ENCODE data around the gene CTNNA2. TPM values are rescaled to one million over a fixed set of nuclear protein-coding genes. Genes with fewer than 3 reads are reported as not detected.

The CTNNA2 gene
- total and polyA plus RNA-seq, 7 donors = 0.03 to 0.36 (median 0.17) TPM; not detected in 4

DNA sequence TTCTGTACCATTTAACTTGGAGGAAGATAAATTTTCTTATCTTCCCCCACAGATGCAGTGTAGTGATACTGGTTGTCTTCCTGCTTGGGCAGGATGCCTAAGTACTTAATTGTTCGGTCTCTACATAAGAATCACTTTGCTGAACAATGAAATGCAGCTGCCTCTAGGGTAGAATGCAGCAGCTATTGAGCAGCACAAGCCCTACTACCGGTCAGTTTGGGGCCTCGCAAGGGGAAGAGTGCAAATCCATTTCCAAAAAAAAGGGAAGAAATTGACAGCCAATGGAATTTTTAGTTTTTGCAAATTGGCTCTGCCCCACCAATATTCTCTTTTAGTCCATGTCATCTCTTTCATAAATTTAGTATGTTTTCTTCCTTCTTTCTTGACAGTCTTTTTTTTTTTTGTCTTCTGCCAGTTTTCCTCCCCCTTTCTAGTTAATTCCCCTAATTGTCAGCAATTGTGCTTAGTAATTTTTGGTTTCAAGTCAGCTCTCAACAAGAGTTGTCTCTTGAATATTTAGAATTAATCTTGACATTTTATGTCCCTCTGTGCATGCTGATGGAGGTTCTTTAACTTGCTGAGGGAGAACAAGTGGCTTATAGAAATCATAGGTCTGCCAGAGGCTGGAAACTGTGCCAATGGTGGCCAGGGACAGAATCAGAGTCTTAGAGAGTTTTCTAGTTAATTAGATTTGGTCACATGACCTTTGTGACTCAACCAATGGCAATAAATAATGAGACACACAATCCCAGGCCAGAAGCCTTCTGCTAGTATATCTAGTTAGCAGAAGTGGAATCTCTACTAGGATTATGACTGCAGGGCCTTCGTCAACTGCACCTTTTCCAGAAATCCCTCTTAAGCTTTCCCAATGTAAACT lies 270.0 kb downstream of the CTNNA2 start:
- no peaks in the 10 kb centered on the region for H3K36me3 ChIP-seq (ENCODE audit: insufficient read depth in 1 of 2, low read depth in 1 of 2)
- H3K27ac ChIP-seq = no peak overlapping the region
- H3K27me3 ChIP-seq (ENCODE audit: insufficient read depth in 3 of 3, low read length in 2 of 3) = no peaks in the 10 kb centered on the region
- H3K4me1 ChIP-seq = no peaks in the 10 kb centered on the region
- no peak for DNase-seq
- no peaks in the 10 kb centered on the region for H3K9me3 ChIP-seq
- no peak overlapping the region for H3K4me3 ChIP-seq
- no peak for TF ChIP-seq CTCF (IDR thresholded peaks at IDR 0.05)
- 45 to 60% (median 47%) methylated on average over 4 of the region's 4 CpGs for whole genome bisulfite sequencing, 3 donors
- no peak for ATAC-seq
- intact Hi-C loops (cut with DNase I) = no loop called here

- ATAC-seq (no peak), DNase-seq (no peak)
- TF ChIP-seq CTCF (IDR thresholded peaks at IDR 0.05) = no peak
- WGBS, 3 donors = 52 to 62% (median 56%) methylated on average over 7 of the region's 7 CpGs
- H3K36me3 ChIP-seq (ENCODE audit: insufficient read depth in 1 of 2, low read depth in 1 of 2) = no peaks in the 10 kb centered on the region
- intact Hi-C loops (cut with DNase I) = no loop called here
- H3K27me3 ChIP-seq (ENCODE audit: insufficient read depth in 3 of 3, low read length in 2 of 3) = no peaks in the 10 kb centered on the region
- H3K27ac ChIP-seq = no peak overlapping the region
- no peaks in the 10 kb centered on the region for H3K4me1 ChIP-seq
- H3K4me3 ChIP-seq = no peak overlapping the region
- no peaks in the 10 kb centered on the region for H3K9me3 ChIP-seq
Observed at GRCh38 chr2:79788952-79789651, 276.3 kb downstream of the CTNNA2 start.

DNA sequence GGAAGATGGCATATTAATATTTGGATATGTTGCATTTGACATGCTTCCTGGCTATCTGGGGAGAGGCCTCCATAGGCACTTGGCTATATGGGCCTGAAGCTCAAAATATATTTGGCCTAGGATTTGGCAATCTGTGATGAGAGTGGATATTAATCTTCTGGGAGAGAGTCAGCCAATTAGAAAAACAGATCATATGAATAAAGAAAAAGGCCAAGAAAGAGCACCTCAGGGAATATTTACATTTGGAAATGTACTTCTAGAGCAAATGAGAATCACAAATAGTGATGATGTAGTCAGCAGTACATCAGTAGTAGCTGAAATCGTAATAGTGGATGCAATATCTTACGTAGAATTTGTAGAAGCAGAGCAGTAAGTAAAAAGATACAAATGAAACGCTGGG lies 277.0 kb downstream of the CTNNA2 start:
- Histone ChIP-seq H3K36me3 (ENCODE audit: insufficient read depth in 1 of 2, low read depth in 1 of 2) (no peaks in the 10 kb centered on the region), H3K27ac (no peak overlapping the region), H3K4me3 (no peak overlapping the region), H3K9me3 (no peaks in the 10 kb centered on the region), H3K4me1 (no peaks in the 10 kb centered on the region), H3K27me3 (ENCODE audit: insufficient read depth in 3 of 3, low read length in 2 of 3) (no peaks in the 10 kb centered on the region)
- ATAC-seq (no peak), DNase-seq (no peak)
- WGBS, 3 donors = 50 to 55% (median 51%) methylated on average over 3 of the region's 3 CpGs
- TF ChIP-seq CTCF (IDR thresholded peaks at IDR 0.05) = no peak
- intact Hi-C loops (cut with DNase I) = no loop called here

DNA sequence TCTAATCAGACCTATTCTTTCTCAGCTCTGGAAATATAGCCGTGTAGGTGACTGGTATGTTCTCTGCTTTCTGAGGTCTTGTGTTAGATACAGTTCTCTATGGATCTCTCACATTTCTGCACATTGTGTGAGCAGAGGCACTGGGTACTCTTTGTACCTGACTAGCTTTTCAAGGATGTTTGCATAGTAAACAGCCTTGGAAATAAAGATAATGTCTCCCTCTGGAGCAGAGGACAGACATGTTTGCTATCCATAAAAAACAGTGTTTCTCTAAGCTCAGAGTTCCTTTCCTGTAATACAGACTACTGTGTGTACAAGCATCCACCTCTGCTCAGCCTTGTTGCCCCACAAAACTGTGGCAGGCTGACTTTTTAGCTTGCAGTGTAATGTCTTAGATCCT lies 279.2 kb downstream of the CTNNA2 start:
- ATAC-seq (no peak), DNase-seq (no peak)
- Histone ChIP-seq H3K27ac (no peak overlapping the region), H3K4me1 (no peaks in the 10 kb centered on the region), H3K27me3 (ENCODE audit: insufficient read depth in 3 of 3, low read length in 2 of 3) (no peaks in the 10 kb centered on the region), H3K36me3 (ENCODE audit: insufficient read depth in 1 of 2, low read depth in 1 of 2) (no peaks in the 10 kb centered on the region), H3K9me3 (no peaks in the 10 kb centered on the region), H3K4me3 (no peak overlapping the region)
- 76 to 94% (median 89%) methylated on average over 1 of the region's 1 CpG for WGBS, 3 donors
- intact Hi-C loops (cut with DNase I) = no loop called here
- TF ChIP-seq CTCF (IDR thresholded peaks at IDR 0.05) = no peak
